Effector memory CD4-positive, alpha-beta T cell (primary cell): ENCODE results near the gene AQP10.
"Not testable (repeated sequence)": the region's sequence is repeated elsewhere in the genome, so short reads cannot be mapped to it uniquely, and the experiment has no call there.

Experiments used
- DNase-seq, 3 donors: peaks; one replicate each; pipeline ENCODE4 v3.0.0-alpha.2; 2020
- H3K27ac ChIP-seq: 2 replicates; pipeline ENCODE4 v1.7.0; 2013; ENCODE audit warnings: mild to moderate bottlenecking, low read length, moderate library complexity; ENCODE audit not compliant: insufficient read depth, poor library complexity, severe bottlenecking
- H3K27me3 ChIP-seq: replicated peaks from 2 replicates; pipeline ENCODE4 v1.7.0; 2013; ENCODE audit warnings: mild to moderate bottlenecking, low read length; ENCODE audit not compliant: insufficient read depth, control insufficient read depth, poor library complexity, severe bottlenecking
- H3K36me3 ChIP-seq: 2 replicates; pipeline ENCODE4 v1.7.0; 2013; ENCODE audit warnings: mild to moderate bottlenecking, low read length, moderate library complexity; ENCODE audit not compliant: control insufficient read depth, insufficient read depth
- H3K4me1 ChIP-seq: 2 replicates; pipeline ENCODE4 v1.7.0; 2013; ENCODE audit warnings: low read length, mild to moderate bottlenecking; ENCODE audit not compliant: control insufficient read depth, insufficient read depth, poor library complexity, severe bottlenecking
- H3K4me3 ChIP-seq: 2 replicates; pipeline ENCODE4 v1.7.0; 2013; ENCODE audit warnings: low read length, low read depth, mild to moderate bottlenecking; ENCODE audit not compliant: insufficient read depth, poor library complexity, severe bottlenecking
- H3K9me3 ChIP-seq: 2 replicates; pipeline ENCODE4 v1.7.0; 2013; ENCODE audit warnings: mild to moderate bottlenecking, low read length, moderate library complexity; ENCODE audit not compliant: control insufficient read depth

AQP10 gene

DNA sequence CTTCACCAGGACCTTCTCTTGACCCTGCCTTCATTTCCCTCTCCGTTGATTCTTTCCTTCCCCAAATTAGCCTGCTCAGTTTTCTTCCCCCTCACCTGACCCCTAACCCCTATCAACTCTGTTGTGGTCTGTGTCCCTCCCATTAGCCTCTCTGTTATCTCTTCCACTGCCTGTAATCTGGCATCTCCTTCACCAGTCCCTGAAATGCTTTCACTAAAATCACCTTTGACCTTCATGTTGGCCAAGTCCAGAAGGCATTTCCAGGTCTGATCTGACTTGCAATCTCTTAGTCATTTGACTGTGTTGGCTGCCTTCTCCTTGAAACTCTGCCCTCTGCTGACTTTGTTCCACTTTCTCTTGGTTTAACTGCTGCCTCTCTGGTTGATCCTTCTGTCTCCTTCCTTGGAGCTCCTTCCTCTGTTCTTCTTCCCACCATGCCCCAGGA is 32.6 kb downstream of the AQP10 start:
- Histone ChIP-seq H3K36me3 (peaks cover 21% of the 10 kb centered on the region), H3K4me3 (peak overlapping the region; percentile 72), H3K27me3 (no peaks in the 10 kb centered on the region), H3K27ac (peak overlapping the region; percentile 59), H3K9me3 (no peaks in the 10 kb centered on the region), H3K4me1 (peaks cover 19% of the 10 kb centered on the region)
- no peak for DNase-seq

DNA sequence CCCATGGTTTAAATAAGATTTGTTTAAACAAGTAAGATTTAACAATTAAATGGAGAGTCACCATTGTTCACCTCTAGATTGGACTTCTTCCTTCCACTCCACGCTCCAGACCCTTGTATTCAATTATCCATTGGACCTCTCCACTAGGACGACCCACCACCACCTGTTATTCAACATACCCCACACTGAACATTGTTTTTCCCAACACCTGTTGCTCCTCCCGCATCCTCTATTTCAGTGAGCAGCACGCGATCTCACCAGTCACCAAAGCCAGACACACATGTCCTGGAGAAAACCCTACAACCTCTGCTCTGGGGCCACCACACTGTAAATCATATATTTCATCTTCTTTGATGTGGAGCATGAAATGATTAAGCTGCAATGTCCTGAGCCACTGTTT is 33.1 kb downstream of the AQP10 start:
- no peaks in the 10 kb centered on the region for H3K9me3 ChIP-seq
- H3K36me3 ChIP-seq = peaks cover 16% of the 10 kb centered on the region
- no peak overlapping the region for H3K27ac ChIP-seq
- H3K4me1 ChIP-seq = peaks cover 19% of the 10 kb centered on the region
- no peaks in the 10 kb centered on the region for H3K27me3 ChIP-seq
- DNase-seq = no peak
- H3K4me3 ChIP-seq = no peak overlapping the region

DNA sequence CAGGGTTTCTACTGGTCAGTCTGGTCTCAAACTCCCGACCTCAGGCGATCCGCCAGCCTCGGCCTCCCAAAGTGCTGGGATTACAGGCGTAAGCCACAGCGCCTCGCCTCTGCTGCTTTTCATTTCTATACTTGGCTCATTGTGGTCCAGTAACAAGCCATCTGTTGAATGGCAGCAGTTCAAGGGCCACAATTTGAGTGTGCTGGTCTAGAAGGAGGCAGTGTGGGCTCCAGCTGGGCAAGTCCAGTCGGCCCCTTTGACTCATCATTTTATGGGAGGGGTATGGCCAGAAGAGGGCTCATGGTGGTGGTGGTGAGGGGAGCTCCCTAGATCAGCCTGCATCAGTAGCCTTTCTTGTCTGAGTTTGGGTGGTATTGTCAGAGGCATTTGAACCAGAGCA is 37.6 kb downstream of the AQP10 start:
- no peak for DNase-seq
- H3K27me3 ChIP-seq = no peaks in the 10 kb centered on the region

DNA sequence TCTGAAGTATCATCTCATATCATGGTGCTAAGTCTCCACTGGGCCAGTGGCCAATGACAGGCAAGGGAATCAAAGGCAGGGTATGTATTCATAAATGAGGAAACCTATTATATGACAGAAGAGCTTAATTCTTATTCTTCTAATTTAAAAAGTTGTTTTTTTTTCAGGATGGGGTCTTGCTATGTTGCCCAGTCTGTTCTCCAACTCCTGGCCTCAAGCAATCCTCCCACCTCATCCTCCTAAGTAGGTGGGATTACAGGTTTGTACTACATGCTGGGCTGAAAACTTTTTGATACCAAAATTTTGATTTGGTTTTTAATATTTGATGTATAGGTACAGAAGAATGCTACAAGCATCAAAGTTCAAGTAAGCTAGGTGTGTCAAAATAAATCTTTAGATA is 39.4 kb downstream of the AQP10 start:
- Histone ChIP-seq H3K27me3 (no peaks in the 10 kb centered on the region), H3K4me1 (no peaks in the 10 kb centered on the region), H3K27ac (no peak overlapping the region), H3K4me3 (no peak overlapping the region), H3K36me3 (no peaks in the 10 kb centered on the region), H3K9me3 (no peaks in the 10 kb centered on the region)
- no peak for DNase-seq

More for the DNA sequence above, 37.6 kb downstream of the AQP10 start:
- no peaks in the 10 kb centered on the region for H3K36me3 ChIP-seq
- H3K27ac ChIP-seq = no peak overlapping the region
- no peak overlapping the region for H3K4me3 ChIP-seq
- no peaks in the 10 kb centered on the region for H3K9me3 ChIP-seq
- H3K4me1 ChIP-seq = peaks cover 3% of the 10 kb centered on the region

DNA sequence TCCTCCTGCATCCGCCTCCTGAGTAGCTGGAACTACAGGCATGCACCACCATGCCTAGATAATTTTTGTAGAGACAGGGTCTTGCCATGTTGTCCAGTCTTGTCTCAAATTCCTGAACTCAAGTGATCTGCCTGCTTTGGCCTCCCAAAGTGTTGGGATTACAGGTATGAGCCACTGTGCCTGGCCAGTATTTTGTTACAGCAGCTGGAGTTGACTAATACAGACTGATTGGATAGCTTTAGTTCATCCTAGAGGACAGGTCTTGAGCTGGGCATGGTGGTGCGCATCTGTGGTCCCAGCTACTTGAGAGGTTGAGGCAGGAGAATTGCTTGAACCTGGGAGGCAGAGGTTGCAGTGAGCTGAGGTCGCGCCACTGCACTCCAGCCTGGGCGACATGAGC is 40.0 kb downstream of the AQP10 start:
- H3K4me3 ChIP-seq, H3K27me3 ChIP-seq, H3K9me3 ChIP-seq, DNase-seq, H3K27ac ChIP-seq, H3K36me3 ChIP-seq, H3K4me1 ChIP-seq: not testable (repeated sequence)

DNA sequence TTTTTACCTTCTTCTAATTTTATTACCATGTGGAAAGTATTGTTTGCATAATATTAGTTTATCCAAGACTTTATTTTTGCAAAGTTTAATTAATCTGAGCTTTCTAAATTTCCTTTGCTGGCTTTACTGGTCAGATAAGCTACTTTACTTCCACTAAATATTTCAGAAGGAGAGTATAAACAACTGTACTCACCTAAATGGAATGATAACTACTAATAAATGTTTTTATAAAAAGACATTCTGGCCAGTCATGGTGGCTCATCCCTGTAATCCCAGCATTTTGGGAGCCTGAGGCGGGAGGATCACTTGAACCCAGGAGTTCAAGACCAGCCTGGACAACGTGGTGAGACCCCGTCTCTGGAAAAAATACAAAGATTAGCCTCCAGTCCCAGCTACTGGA is 40.5 kb downstream of the AQP10 start:
- no peak overlapping the region for H3K4me3 ChIP-seq
- H3K27me3 ChIP-seq = no peaks in the 10 kb centered on the region
- no peaks in the 10 kb centered on the region for H3K36me3 ChIP-seq
- no peak for DNase-seq
- no peak overlapping the region for H3K27ac ChIP-seq
- no peaks in the 10 kb centered on the region for H3K4me1 ChIP-seq
- no peaks in the 10 kb centered on the region for H3K9me3 ChIP-seq

DNA sequence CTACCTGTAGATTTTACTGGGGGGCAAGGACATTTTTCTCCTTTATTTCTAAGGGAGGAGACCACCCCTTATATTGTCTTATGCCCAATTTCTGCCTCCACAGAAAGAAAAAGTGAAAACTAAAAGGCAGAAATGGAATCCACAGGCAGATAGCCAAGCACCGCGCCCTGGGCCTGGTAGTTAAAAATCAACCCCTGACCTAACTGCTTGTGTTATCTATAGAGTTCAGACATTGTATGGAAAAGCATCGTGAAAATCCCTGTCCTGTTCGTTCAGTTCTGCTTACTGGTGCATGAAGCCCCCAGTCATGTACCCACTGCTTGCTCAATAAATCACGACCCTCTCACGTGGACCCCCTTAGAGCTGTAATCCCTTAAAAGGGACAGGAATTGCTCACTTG is 50.5 kb downstream of the AQP10 start:
- no peak for DNase-seq
- no peaks in the 10 kb centered on the region for H3K4me1 ChIP-seq
- no peak overlapping the region for H3K27ac ChIP-seq
- H3K27me3 ChIP-seq = no peaks in the 10 kb centered on the region
- H3K36me3 ChIP-seq = no peaks in the 10 kb centered on the region
- no peak overlapping the region for H3K4me3 ChIP-seq
- no peaks in the 10 kb centered on the region for H3K9me3 ChIP-seq

DNA sequence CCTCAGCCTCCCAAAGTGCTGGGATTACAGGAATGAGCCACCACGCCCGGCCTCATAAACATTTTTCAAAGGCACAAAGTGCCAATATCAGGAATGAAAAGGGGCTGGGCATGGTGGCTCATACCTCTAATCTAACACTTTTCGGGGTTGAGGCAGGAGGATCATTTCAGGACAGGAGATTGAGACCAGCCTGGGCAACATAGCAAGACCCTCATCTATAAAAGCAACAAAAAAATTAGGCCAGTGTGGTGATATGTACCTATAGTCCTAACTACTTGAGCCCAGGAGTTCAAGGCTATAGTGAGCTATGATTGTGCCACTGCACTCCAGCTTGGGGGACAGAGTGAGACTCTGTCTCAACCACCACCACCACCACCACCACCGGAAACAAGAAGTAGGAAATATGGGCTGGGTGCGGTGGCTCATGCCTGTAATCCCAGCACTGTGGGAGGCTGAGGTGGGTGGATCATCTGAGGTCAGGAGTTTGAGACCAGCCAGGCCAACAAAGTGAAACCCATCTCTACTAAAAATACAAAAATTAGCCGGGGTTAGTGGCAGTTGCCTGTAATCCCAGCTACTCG is 53.0 kb downstream of the AQP10 start:
- H3K4me3 ChIP-seq, H3K27me3 ChIP-seq, H3K27ac ChIP-seq, H3K9me3 ChIP-seq, DNase-seq, H3K4me1 ChIP-seq, H3K36me3 ChIP-seq: not testable (repeated sequence)
